HL-60/S4 treated with phorbol 12-myristate 13-acetate at 8.2 ng/mL for 4 days and 3 days (cell line): ENCODE data around the gene HGD.
"Not testable (repeated sequence)": the region's sequence is repeated elsewhere in the genome, so short reads cannot be mapped to it uniquely, and the experiment has no call there.

Source experiments
- in situ Hi-C: fragments of 300-500 bp; cut with MboI; formaldehyde crosslinking; loops from 2 replicates; pipeline ENCODE4 v1.15.0; 2022; ENCODE audit warnings: low sequenced_read_pairs

Gene HGD

DNA sequence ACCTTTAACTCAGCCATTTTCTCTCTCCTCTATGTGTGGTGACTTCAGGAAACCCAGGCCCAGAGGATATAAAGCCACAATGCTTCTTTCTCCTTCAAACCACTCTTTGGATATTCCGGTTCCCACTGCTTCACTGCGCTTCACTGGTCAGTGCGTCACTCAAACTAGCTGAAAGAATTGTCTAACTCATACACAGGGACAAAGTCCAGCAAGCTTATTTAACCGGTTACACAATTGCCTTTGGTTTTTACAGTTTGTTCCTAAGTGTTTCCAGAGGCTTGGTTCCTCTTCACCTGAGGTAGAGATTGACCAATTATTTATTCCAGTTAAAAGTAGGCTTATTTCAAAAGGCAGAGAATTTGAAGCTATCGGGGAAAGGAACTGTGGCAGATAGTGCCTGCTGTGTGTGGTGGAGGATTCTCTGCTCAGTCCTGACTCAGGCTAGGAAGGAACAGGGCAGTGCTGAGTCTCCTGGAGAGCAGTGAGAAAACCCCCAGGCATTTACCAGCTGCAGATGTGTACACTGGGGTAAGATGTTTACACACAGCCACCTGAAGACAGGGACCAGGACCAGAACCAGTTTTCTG is at the start of gene HGD:
Gene HGD (minus strand): TSS at position 145 of the 587 bp plus-strand sequence. CDS start 128 bp downstream, at position 17.
- in situ Hi-C loops: no loop called here

GRCh38 chr3:120730576-120731542 is 48.8 kb upstream of the HGD start:
- in situ Hi-C loops: no loop called here

DNA sequence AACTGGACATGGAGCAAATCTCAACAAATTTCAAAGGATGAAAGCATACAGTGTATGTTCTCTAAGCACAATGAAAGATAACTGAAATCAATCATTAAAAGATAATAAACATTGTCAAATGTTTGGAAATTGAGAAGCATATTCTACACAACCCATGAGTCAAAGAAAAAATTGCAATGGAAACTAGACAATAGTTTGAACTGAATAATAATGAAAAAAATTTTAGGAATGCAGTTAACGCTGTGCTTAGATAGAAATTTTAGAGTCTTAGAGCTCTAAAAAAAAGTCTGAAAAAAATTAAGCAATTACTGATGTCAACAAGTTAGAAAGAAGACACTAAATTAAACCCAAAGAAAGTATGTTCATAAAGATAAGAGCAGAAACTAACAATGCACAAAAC is 44.8 kb upstream of the HGD start:
- in situ Hi-C loops: no loop called here

DNA sequence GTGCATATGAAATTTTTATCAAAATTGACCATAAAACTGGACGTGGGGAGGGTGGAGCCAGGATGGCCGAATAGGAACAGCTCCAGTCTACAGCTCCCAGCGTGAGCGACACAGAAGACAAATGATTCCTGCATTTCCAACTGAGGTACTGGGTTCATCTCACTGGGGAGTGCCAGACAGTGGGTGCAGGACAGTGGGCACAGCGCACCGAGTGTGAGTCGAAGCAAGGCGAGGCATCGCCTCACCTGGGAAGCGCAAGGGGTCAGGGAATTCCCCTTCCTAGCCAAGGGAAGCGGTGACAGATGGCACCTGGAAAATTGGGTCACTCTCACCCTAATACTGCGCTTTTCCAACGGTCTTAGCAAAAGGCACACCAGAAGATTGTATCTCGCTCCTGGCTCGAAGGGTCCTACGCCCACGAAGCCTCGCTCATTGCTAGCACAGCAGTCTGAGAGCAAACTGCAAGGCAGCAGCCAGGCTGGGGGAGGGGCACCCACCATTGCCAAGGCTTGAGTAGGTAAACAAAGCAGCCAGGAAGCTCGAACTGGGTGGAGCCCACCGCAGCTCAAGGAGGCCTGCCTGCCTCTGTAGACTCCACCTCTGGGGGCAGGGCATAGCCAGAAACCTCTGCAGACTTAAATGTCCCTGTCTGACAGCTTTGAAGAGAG is 37.3 kb upstream of the HGD start:
- in situ Hi-C loops: not testable (repeated sequence)

- in situ Hi-C loops: no loop called here
These were observed 31.2 kb upstream of the HGD start for GRCh38 chr3:120713262-120713661.

- in situ Hi-C loops: no loop called here
These were observed 28.3 kb upstream of the HGD start for GRCh38 chr3:120710369-120710768.

DNA sequence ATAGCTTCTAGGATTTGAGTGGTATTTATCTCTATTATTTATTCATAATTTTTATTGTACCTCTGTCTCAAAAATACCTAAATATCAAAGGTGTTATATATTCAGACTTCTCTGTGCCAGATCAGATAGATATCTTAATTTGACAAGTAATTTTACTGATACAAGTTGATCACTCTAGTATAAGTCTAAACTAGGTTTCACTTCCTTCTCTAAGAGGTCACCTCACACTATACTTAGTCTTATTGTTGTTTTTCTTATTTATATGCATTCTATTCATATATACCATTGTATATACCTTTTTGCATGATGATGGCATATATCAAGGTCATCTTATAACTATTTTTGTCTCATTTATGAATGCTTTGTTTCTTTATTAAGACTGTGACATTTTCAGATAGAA is 26.4 kb upstream of the HGD start:
- in situ Hi-C loops: no loop called here

GRCh38 chr3:120706950-120707349 is 24.9 kb upstream of the HGD start:
- in situ Hi-C loops: no loop called here

DNA sequence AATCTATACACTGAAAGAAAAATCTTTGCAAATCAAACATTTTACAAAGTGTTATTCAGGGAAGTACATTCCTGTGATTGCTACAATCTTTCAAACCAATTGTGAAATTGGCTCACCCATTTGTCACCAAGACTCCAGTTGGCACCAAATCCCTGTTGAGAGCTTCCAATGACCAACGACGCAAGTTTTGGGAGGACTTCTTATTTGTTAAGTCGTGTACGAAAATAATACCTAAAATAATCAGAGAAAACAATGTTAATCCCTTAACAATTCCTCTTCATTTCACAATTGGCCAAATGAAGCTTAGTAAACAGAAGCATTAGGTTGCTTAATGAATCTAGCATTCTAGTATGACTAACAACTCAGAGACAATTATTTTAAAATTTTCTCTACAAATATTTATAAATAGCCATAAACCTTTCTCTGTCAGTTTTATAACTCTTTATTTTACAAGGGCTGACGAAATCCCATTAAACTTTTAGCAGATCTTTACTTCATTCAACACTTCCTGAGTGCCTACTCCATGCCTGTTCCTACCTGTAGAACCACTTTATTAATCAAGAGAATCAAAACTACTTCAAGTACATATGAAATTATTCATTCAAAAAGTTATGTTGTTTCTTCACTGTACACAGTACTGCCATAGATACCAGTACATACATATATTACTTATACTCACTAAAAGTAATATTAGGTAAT is 24.0 kb upstream of the HGD start:
- in situ Hi-C loops: no loop called here

GRCh38 chr3:120699333-120699732 is 17.3 kb upstream of the HGD start:
- in situ Hi-C loops: no loop called here

DNA sequence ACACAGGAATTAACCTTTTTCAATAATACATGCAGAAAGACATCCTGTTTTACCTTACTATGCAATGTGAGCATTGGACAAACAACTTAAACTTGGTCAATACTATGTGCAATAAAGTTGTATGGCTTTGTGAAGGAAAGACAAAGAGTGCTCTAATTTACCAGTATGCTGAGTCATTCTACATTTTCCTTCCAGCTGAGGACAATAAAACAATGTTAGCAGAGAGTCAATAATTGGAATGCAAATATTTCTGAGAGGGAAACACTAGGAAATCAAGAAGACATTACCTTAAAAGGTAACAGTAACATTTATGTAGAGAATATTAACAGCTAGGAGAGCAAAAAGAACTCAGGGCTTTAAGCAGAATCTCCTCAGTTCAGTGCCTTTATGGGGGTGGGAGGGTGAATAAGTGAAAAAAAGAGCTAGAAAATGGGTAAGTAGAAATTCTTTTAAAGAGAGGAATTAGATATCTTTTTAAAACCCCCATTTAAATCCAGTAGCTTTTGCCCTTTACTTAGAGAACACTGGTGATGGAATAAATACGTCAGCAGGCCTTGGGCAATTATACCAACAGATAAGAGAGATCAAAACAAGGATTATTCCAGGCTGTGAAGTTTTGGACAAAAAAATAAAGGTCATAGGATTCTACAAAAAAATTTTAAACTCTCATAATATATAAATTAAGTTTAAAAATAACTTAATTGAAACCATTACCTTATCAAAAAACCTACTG is 11.6 kb upstream of the HGD start:
- in situ Hi-C loops: no loop called here

GRCh38 chr3:120689395-120689794 is 7.4 kb upstream of the HGD start:
- in situ Hi-C loops: no loop called here

GRCh38 chr3:120688121-120688520 is 6.1 kb upstream of the HGD start:
- in situ Hi-C loops: no loop called here

GRCh38 chr3:120685411-120685810 is 3.4 kb upstream of the HGD start:
- in situ Hi-C loops: no loop called here

DNA sequence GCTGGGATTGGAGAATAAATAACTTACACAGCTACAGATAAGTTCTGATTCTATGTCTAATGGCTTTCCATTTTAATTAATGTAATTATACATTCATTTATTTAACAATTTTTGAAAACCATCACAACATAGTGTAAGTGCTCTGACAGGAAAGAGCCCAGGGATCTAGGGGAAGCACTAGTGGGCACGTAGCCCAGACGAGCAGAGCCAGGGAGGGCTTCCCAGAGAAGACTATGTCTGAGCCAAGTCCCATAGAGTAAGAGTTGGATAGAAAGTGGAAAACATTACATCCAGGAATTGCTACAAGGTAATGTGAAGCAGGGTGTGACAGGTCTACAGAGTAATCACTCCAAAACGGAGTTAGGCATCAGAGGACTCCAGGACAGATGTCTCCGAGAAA is 2.9 kb upstream of the HGD start:
- in situ Hi-C loops: no loop called here

DNA sequence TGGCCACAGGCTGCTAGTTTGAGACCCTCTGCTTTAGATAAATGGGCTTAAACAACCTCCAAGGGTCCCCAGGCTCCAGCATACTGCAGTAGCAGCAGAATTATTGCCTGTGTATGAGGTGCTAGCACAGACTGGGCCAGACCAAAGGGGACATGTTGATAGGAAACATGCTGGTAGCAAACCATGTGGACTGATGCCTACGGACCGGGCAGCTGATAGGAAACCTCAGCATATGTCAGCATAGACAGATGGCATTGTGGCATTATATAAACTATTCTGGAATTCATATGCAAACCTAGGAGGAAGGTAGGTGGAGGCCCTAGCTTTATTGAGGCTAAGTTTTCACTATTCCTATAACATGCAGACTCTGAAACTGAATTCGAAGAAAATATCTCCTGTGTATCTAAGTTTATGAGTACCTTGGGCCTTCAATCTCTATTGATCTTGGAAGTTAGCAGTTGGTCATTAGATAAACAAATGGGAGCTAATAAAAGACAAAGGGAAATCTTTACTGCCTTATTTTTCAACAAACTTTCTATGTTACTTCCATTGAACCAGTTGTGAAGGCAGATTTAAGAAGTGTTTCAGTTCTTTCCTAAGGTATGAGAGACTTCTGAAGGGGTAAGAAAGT is 1.7 kb upstream of the HGD start:
- in situ Hi-C loops: no loop called here

- in situ Hi-C loops: no loop called here
These were observed 1.2 kb upstream of the HGD start for GRCh38 chr3:120683213-120683612.

- in situ Hi-C loops: no loop called here
These were observed 467 bp downstream of the HGD start for GRCh38 chr3:120681506-120682038.

DNA sequence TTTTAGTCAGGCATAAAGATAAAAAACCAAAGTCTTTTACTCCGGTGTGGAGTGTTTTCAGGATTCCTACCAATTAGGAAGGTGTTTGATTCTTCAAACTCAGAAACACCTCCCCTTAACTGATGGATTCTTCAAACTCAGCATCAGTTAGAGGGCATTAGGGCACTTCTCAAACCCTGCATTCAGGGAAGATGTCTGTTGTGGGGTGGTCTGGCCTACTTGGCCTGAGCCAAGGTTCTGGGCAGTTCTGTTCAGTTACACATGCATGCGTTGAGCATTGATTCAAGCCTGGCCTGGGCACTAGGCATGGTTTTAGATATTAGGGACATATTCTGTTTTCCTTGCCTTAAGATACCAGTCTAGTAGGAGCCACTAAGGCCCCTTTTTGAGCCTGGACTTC is 1.0 kb downstream of the HGD start:
- in situ Hi-C loops: no loop called here
